Neural progenitor cell (in vitro differentiated cells): Measurements from ENCODE around the gene NCF4. TPM values are rescaled to one million over a fixed set of nuclear protein-coding genes. Genes with fewer than 3 reads are reported as not detected.

ENCODE experiments used
- DNase-seq: peaks from one replicate; pipeline ENCODE4 v3.0.0-alpha.2; 2016; ENCODE audit warnings: low spot score
- H2AFZ ChIP-seq: fragments of 200-600 bp; sonication (generic); replicated peaks from 2 replicates; pipeline ENCODE4 v1.6.1; 2016; ENCODE audit warnings: antibody characterized with exemption
- H3F3A ChIP-seq: fragments of 200-600 bp; sonication (generic); 2 replicates; pipeline ENCODE4 v1.6.1; 2016; ENCODE audit warnings: antibody characterized with exemption, low read depth
- H3K27ac ChIP-seq: fragments of 200-600 bp; sonication (generic); 2 replicates; pipeline ENCODE4 v1.5.1; 2016; ENCODE audit warnings: mild to moderate bottlenecking
- H3K27me3 ChIP-seq: fragments of 200-600 bp; sonication (generic); 2 replicates; pipeline ENCODE4 v1.6.1; 2016; ENCODE audit warnings: mild to moderate bottlenecking, moderate library complexity
- H3K36me3 ChIP-seq: fragments of 200-600 bp; sonication (generic); 2 replicates; pipeline ENCODE4 v1.5.1; 2016
- H3K4me1 ChIP-seq: fragments of 200-600 bp; sonication (generic); 2 replicates; pipeline ENCODE4 v1.6.1; 2016; ENCODE audit warnings: mixed run types
- H3K4me2 ChIP-seq: fragments of 200-600 bp; sonication (generic); 2 replicates; pipeline ENCODE4 v1.6.1; 2016
- H3K4me3 ChIP-seq: fragments of 200-600 bp; sonication (generic); 2 replicates; pipeline ENCODE4 v1.5.1; 2016
- H3K79me2 ChIP-seq: fragments of 200-600 bp; sonication (generic); 2 replicates; pipeline ENCODE4 v1.6.1; 2016; ENCODE audit warnings: low read depth
- H3K9ac ChIP-seq: fragments of 200-600 bp; sonication (generic); 2 replicates; pipeline ENCODE4 v1.6.1; 2016
- H3K9me3 ChIP-seq: fragments of 200-600 bp; sonication (generic); 2 replicates; pipeline ENCODE4 v1.5.1; 2016; ENCODE audit warnings: low read depth
- H4K20me1 ChIP-seq: fragments of 200-600 bp; sonication (generic); 2 replicates; pipeline ENCODE4 v1.6.1; 2016; ENCODE audit warnings: low read depth
- H3K27ac Mint-ChIP-seq: 3 replicates; pipeline ENCODE4 v1.8.0; 2021; ENCODE audit warnings: mixed read lengths
- H3K27me3 Mint-ChIP-seq: 2 replicates; pipeline ENCODE4 v1.8.0; 2022; ENCODE audit warnings: low read depth, mild to moderate bottlenecking, inconsistent platforms, moderate library complexity, mixed read lengths; ENCODE audit not compliant: insufficient read depth
- H3K36me3 Mint-ChIP-seq: 3 replicates; pipeline ENCODE4 v1.8.0; 2021; ENCODE audit warnings: mixed read lengths
- H3K4me1 Mint-ChIP-seq: 3 replicates; pipeline ENCODE4 v1.8.0; 2021; ENCODE audit warnings: mixed read lengths
- H3K4me3 Mint-ChIP-seq: 3 replicates; pipeline ENCODE4 v1.8.0; 2021; ENCODE audit warnings: mild to moderate bottlenecking, moderate library complexity, mixed read lengths
- H3K9me3 Mint-ChIP-seq: 3 replicates; pipeline ENCODE4 v1.8.0; 2020; ENCODE audit warnings: mixed read lengths
- EZH2 ChIP-seq: fragments of 200-600 bp; sonication (generic); IDR thresholded peaks from 2 replicates; pipeline ENCODE4 v1.6.1; 2017; ENCODE audit warnings: antibody characterized with exemption, mild to moderate bottlenecking, moderate library complexity
- EZH2phosphoT487 ChIP-seq: fragments of 200-600 bp; sonication (generic); IDR thresholded peaks from 2 replicates; pipeline ENCODE4 v1.6.1; 2017; ENCODE audit warnings: antibody characterized with exemption
- total RNA-seq: library from RNA; depleted of rRNA; stranded (reverse); fragments of >200 nt; gene quantifications from 2 replicates; pipeline ENCODE4 v1.2.3, GENCODE V29; 2015; ENCODE audit warnings: low replicate concordance
- TF ChIP-seq, protein P1 (sequence below): fragments of 200-600 bp; sonication (generic); IDR thresholded peaks from 2 replicates; pipeline ENCODE4 v1.5.1; 2017; ENCODE audit warnings: antibody characterized with exemption, mild to moderate bottlenecking

The NCF4 gene
- total RNA-seq, 1 donor from 2014 or later: not detected

DNA sequence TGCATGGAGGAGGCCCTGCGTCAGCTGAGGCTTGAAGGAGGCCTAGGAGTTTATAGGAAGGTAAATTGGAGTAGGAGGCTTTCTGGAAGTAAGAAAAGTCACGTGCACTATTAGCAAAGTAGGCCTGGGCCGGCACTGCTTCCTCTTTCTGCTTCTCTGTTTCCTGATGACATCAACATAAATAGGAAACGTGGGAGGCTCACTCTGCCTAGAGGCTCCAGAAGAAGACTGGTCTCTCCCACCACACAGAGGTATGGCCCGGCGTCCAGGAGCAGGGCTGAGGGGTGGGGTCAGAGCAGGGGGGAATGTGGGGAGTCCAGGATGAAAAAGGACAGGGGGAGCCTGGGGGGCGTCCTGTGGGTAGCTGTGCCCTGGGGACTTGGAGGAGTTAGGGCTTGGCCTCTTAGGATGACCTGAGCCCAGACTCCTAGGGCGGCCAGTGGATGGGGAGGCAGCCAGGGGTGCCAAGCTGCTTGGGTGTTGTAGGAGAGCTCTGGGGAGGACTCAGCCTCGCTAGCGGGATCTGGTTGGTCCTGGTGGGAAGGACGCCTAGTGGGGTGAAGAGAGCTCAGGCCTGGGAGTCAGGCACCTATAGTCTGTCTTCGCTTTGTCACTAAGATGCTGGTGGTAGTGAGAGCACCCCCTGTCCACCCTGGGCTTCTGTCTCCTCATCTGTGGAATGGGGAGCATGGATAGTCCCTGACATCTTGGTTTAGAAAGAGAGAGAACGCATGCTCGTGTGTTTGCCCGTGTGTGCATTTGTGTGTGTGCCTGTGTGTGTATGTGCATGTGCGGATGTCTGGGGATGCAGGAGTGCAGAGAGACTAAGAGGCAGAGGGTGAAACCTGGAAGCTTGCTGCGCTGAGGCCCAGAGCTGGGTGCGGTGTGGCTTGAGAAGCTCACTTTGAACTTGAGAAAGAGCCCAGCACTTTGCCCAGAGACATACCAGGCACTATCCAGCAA lies 52.9 kb downstream of the NCF4 start, which contains the start of gene CSF2RB:
TSS of gene CSF2RB (plus strand) at position 202 of the 963 bp plus-strand sequence. CDS start 8,580 bp downstream, outside the sequence.
- no peak within 1 kb of the TSS for H3K9ac ChIP-seq
- no peak within 1 kb of the TSS for H3K4me3 ChIP-seq
- H3K36me3 ChIP-seq: no peaks in the 10 kb centered on the region
- Mint-ChIP-seq H3K27me3 (peaks cover 7% of the 10 kb centered on the region), H3K4me3 (no peak within 1 kb of the TSS), H3K4me1 (peaks cover 12% of the 10 kb centered on the region), H3K9me3 (no peaks in the 10 kb centered on the region), H3K36me3 (no peaks in the 10 kb centered on the region), H3K27ac (no peak within 1 kb of the TSS)
- TF ChIP-seq, protein P1, sequence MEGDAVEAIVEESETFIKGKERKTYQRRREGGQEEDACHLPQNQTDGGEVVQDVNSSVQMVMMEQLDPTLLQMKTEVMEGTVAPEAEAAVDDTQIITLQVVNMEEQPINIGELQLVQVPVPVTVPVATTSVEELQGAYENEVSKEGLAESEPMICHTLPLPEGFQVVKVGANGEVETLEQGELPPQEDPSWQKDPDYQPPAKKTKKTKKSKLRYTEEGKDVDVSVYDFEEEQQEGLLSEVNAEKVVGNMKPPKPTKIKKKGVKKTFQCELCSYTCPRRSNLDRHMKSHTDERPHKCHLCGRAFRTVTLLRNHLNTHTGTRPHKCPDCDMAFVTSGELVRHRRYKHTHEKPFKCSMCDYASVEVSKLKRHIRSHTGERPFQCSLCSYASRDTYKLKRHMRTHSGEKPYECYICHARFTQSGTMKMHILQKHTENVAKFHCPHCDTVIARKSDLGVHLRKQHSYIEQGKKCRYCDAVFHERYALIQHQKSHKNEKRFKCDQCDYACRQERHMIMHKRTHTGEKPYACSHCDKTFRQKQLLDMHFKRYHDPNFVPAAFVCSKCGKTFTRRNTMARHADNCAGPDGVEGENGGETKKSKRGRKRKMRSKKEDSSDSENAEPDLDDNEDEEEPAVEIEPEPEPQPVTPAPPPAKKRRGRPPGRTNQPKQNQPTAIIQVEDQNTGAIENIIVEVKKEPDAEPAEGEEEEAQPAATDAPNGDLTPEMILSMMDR: no peak
- TF ChIP-seq EZH2phosphoT487: no peak
- TF ChIP-seq EZH2: no peak
- no peak for DNase-seq
- H2AFZ ChIP-seq: peak within 1 kb of the TSS; percentile 38
- peaks cover 37% of the 10 kb centered on the region for H3K27me3 ChIP-seq
- H3K27ac ChIP-seq: no peak within 1 kb of the TSS
- H3F3A ChIP-seq: no peaks in the 10 kb centered on the region
- H3K79me2 ChIP-seq: no peaks in the 10 kb centered on the region
- H3K9me3 ChIP-seq: no peaks in the 10 kb centered on the region
- H3K4me2 ChIP-seq: no peak within 1 kb of the TSS
- peaks cover 13% of the 10 kb centered on the region for H3K4me1 ChIP-seq
- H4K20me1 ChIP-seq: no peaks in the 10 kb centered on the region

DNA sequence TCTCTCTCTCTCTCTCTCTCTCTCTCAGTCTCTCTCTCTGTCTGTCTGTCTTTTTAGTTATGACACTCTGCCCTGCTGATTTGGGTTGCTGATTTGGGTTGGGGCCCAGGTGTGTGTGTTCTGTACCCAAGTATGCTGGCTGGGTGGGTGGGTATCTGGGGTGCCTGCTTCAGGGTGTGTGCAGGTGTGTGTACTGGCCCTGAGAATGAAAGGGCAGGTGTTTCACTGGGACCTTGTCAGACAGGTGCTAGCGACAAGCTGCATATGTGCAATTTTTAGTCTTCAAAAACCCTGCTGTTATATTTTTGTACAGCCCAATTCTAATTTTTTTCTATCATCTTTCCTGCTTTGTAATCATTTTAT lies 53.6 kb downstream of the NCF4 start:
- Histone ChIP-seq H3K27me3 (peaks cover 34% of the 10 kb centered on the region), H3K36me3 (no peaks in the 10 kb centered on the region), H4K20me1 (no peaks in the 10 kb centered on the region), H3K4me3 (no peak overlapping the region), H3K4me1 (peaks cover 13% of the 10 kb centered on the region), H2AFZ (no peak overlapping the region), H3K9ac (no peak overlapping the region), H3K27ac (no peak overlapping the region), H3K79me2 (no peaks in the 10 kb centered on the region), H3F3A (no peaks in the 10 kb centered on the region), H3K4me2 (no peak overlapping the region), H3K9me3 (no peaks in the 10 kb centered on the region)
- H3K9me3 Mint-ChIP-seq: no peaks in the 10 kb centered on the region
- no peak overlapping the region for H3K4me3 Mint-ChIP-seq
- H3K27me3 Mint-ChIP-seq: peaks cover 7% of the 10 kb centered on the region
- no peak overlapping the region for H3K27ac Mint-ChIP-seq
- H3K4me1 Mint-ChIP-seq: peaks cover 12% of the 10 kb centered on the region
- H3K36me3 Mint-ChIP-seq: no peaks in the 10 kb centered on the region
- no peak for DNase-seq
- no peak for TF ChIP-seq EZH2
- no peak for TF ChIP-seq EZH2phosphoT487
- TF ChIP-seq, protein P1: no peak

DNA sequence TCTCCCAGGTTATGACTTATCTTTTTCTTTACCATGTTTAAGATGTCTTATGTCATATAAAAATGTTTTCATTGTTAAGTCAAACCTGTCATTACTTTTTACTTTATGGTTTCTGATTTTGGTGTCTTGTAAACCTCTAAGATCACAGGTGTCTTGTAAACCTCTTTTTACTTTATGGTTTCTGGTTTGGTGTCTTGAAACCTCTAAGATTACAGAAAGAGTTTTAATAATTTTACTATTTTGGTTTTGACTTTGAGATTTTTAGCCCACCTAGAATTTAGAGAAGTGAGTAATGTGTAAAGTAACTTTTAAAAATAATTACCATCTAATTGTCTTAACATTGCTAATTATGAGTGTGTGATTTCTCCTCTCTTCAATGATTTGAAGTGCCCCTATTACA lies 55.2 kb downstream of the NCF4 start:
- Histone ChIP-seq H3K9me3 (no peaks in the 10 kb centered on the region), H3K79me2 (no peaks in the 10 kb centered on the region)

More for the DNA sequence above, 55.2 kb downstream of the NCF4 start:
- TF ChIP-seq EZH2 (no peak), EZH2phosphoT487 (no peak)
- TF ChIP-seq, protein P1: no peak
- H3K27ac ChIP-seq: no peak overlapping the region
- no peak for DNase-seq
- no peak overlapping the region for H2AFZ ChIP-seq
- H3K27me3 ChIP-seq: peaks cover 19% of the 10 kb centered on the region
- no peak overlapping the region for H3K4me3 ChIP-seq
- H3K4me2 ChIP-seq: no peak overlapping the region
- H3K4me3 Mint-ChIP-seq: no peak overlapping the region
- no peaks in the 10 kb centered on the region for H3K36me3 Mint-ChIP-seq
- H3K4me1 Mint-ChIP-seq: peaks cover 14% of the 10 kb centered on the region
- H3K27ac Mint-ChIP-seq: no peak overlapping the region
- no peaks in the 10 kb centered on the region for H3F3A ChIP-seq
- H3K9me3 Mint-ChIP-seq: no peaks in the 10 kb centered on the region
- H3K27me3 Mint-ChIP-seq: peaks cover 9% of the 10 kb centered on the region
- peaks cover 13% of the 10 kb centered on the region for H3K4me1 ChIP-seq
- H3K9ac ChIP-seq: no peak overlapping the region
- H3K36me3 ChIP-seq: no peaks in the 10 kb centered on the region
- H4K20me1 ChIP-seq: no peaks in the 10 kb centered on the region
